GM12878 (cell line): ENCODE measurements around the gene UBALD2. TPM values are rescaled to one million over a fixed set of nuclear protein-coding genes. Genes with fewer than 3 reads are reported as not detected.

Source experiments
- ATAC-seq: fragments of 200-7000 bp; cut with Tn5 transposase; 3 replicates; pipeline ENCODE4 v1.9.1; 2020; ENCODE audit warnings: mild to moderate bottlenecking, moderate library complexity
- BruUV-seq: library from RNA; stranded (reverse); fragments of 400-500 nt; replicated peaks from 2 replicates; lab custom pipeline; 2021; lab: Mats Ljungman, UMichigan
- CTCF ChIA-PET: fragments of 300-600 bp; sonication (Branson Sonifier 250); formaldehyde crosslinking; extraction: SDS; loops from one replicate; lab custom pipeline; 2021; ENCODE audit warnings: inconsistent platforms; lab: Yijun Ruan, JAX
- POLR2A ChIA-PET: fragments of 350-600 bp; formaldehyde crosslinking; extraction: SDS; loops from one replicate; lab custom pipeline; 2021; ENCODE audit warnings: inconsistent platforms; lab: Charles Lee
- RAD21 ChIA-PET: fragments of 300-600 bp; sonication (Branson Sonifier 250); formaldehyde crosslinking; loops from one replicate; lab custom pipeline; 2023; ENCODE audit warnings: antibody characterized with exemption; ENCODE audit not compliant: unreplicated experiment; lab: Charles Lee
- SMC1A ChIA-PET: fragments of 300-600 bp; sonication (Branson Sonifier 250); formaldehyde crosslinking; loops from one replicate; lab custom pipeline; 2023; ENCODE audit not compliant: unreplicated experiment, uncharacterized antibody; lab: Charles Lee
- DNase-seq: peaks from one replicate; pipeline ENCODE4 v3.0.0-alpha.2; 2011; ENCODE audit warnings: low read depth, low spot score
- FAIRE-seq: peaks from 3 replicates; lab custom pipeline; 2011; peaks lifted over from hg19 to GRCh38; lab: Jason Lieb, UNC
- H2AFZ ChIP-seq: 2 replicates; pipeline ENCODE4 v1.6.0; 2011; ENCODE audit warnings: low read depth, low read length, control low read depth; ENCODE audit not compliant: control insufficient read depth
- H3K27ac ChIP-seq: 2 replicates; pipeline ENCODE4 v1.5.1; 2011; ENCODE audit warnings: control low read depth; ENCODE audit not compliant: control insufficient read depth, insufficient read depth
- H3K27me3 ChIP-seq, 2 experiments: replicated peaks in 1 of 2; 2 replicates each; pipeline versions ENCODE4 v1.6.0 to v1.6.1; 2011; ENCODE audit warnings: low read length in 1 of 2; ENCODE audit not compliant: control insufficient read depth in 2 of 2, insufficient read depth in 2 of 2
- H3K36me3 ChIP-seq, 2 experiments: 2 replicates each; pipeline ENCODE4 v1.5.1; 2011; ENCODE audit warnings: low read length in 1 of 2; ENCODE audit not compliant: control insufficient read depth in 2 of 2, insufficient read depth in 2 of 2
- H3K4me1 ChIP-seq: 2 replicates; pipeline ENCODE4 v1.6.1; 2011; ENCODE audit warnings: mild to moderate bottlenecking, low read length, moderate library complexity, mixed read lengths; ENCODE audit not compliant: control insufficient read depth, insufficient read depth
- H3K4me2 ChIP-seq: 2 replicates; pipeline ENCODE4 v1.6.0; 2011; ENCODE audit warnings: control low read depth; ENCODE audit not compliant: control insufficient read depth, insufficient read depth
- H3K4me3 ChIP-seq: fragments of 200-600 bp; sonication (generic); 2 replicates; pipeline ENCODE4 v1.5.1; 2016
- H3K79me2 ChIP-seq: 2 replicates; pipeline ENCODE4 v1.6.0; 2011; ENCODE audit warnings: low read length; ENCODE audit not compliant: control insufficient read depth, insufficient read depth
- H3K9ac ChIP-seq: 2 replicates; pipeline ENCODE4 v1.8.0; 2011; ENCODE audit warnings: low read length, control low read depth, mixed read lengths; ENCODE audit not compliant: control insufficient read depth, insufficient read depth
- H3K9me3 ChIP-seq: replicated peaks from 3 replicates; pipeline ENCODE4 v1.5.1; 2011; ENCODE audit warnings: mild to moderate bottlenecking, low read length; ENCODE audit not compliant: control insufficient read depth, insufficient read depth
- H4K20me1 ChIP-seq: 2 replicates; pipeline ENCODE4 v1.6.0; 2011; ENCODE audit not compliant: control insufficient read depth, insufficient read depth
- ATF3 ChIP-seq: IDR thresholded peaks from 2 replicates; pipeline ENCODE4 v1.6.1; 2011; ENCODE audit warnings: low read depth, mild to moderate bottlenecking, low read length, moderate library complexity, borderline replicate concordance; ENCODE audit errors: extremely low read depth
- CBFB ChIP-seq: IDR thresholded peaks from 2 replicates; pipeline ENCODE4 v1.6.1; 2016; ENCODE audit warnings: antibody characterized with exemption, low read depth
- FOXM1 ChIP-seq: IDR thresholded peaks from 2 replicates; pipeline ENCODE4 v1.6.1; 2012; ENCODE audit warnings: low read depth, mild to moderate bottlenecking, inconsistent platforms, low read length, moderate library complexity
- MLLT1 ChIP-seq: fragments of 450-650 bp; IDR thresholded peaks from 2 replicates; pipeline ENCODE4 v1.6.1; 2016; ENCODE audit warnings: mild to moderate bottlenecking
- MXI1 ChIP-seq: fragments of 150-350 bp; IDR thresholded peaks from 2 replicates; pipeline ENCODE4 v1.6.1; 2011; ENCODE audit warnings: low read depth, mild to moderate bottlenecking, inconsistent platforms, low read length, improper control_type of control experiment
- WGBS: methylation state at CpG from one replicate; pipeline ENCODE4 v1.1.6; 2016; ENCODE audit warnings: low lambda C conversion rate; ENCODE audit not compliant: insufficient replicate concordance, insufficient coverage; ENCODE audit errors: missing lambda C conversion rate; 5-methylcytosine and 5-hydroxymethylcytosine counted together
- in situ Hi-C: fragments of 300-500 bp; cut with MboI; formaldehyde crosslinking; loops from 9 replicates; pipeline ENCODE4 v1.14.3; 2018; ENCODE audit warnings: mixed read lengths
- intact Hi-C: fragments of 100-400 bp; cut with micrococcal nuclease; formaldehyde crosslinking; loops from one replicate; pipeline ENCODE4 v1.14.2; 2022; ENCODE audit not compliant: unreplicated experiment
- polyA plus RNA-seq, 11 experiments: library from polyadenylated mRNA; depleted of rRNA in 4 of 11; unstranded in 6 of 11; stranded (reverse) in 5 of 11; fragments of >200 nt; fragmentation: Nextera tagmentation in 4 of 11; fragmentation: Illumina TruSeq in 1 of 11; extraction: Ambion mirVana in 4 of 11; extraction: Trizol in 1 of 11; gene quantifications; 1 replicate in 1 of 11; 2 replicates in 10 of 11; pipeline versions ENCODE4 v1.2.1 to v1.2.3, GENCODE V29; 2011 to 2016; ENCODE audit warnings: inconsistent platforms in 2 of 11, missing spikeins in 2 of 11, low read depth in 1 of 11
- total RNA-seq, 4 experiments: library from RNA; depleted of rRNA in 3 of 4; stranded (reverse); fragments of >200 nt in 3 of 4; fragmentation: Illumina TruSeq in 1 of 4; extraction: Trizol in 1 of 4; gene quantifications; 2 replicates each; pipeline versions ENCODE4 v1.2.1 to v1.2.3, GENCODE V29; 2013 to 2021

UBALD2 gene
- total and polyA plus RNA-seq, 10 of the 15 experiments (the other 5 are each of a cell fraction or from before 2014, with no cell fraction given), result 2.8 to 165 (median 20.6) TPM

GRCh38 chr17:76237859-76238313 lies 27.3 kb upstream of the UBALD2 start:
- no peak for FAIRE-seq
- ChIA-PET RAD21 (interaction anchor here (0.8 to 2.4 kb wide), 14 partner anchors 9 to 58 kb away, joined by 3 to 26 read pairs (median 6); partner anchors contain the start of gene UBALD2), CTCF (interaction anchor here (0.6 to 2.2 kb wide), 13 partner anchors 10 to 58 kb away, joined by 3 to 7 read pairs (median 4); no protein-coding TSS in a partner anchor), SMC1A (interaction anchor here (0.6 to 4.9 kb wide), 17 partner anchors 10 to 59 kb away, joined by 3 to 61 read pairs (median 5); partner anchors contain the start of gene UBALD2)
- Histone ChIP-seq H3K9ac (no peak overlapping the region), H3K27ac (no peak overlapping the region), H3K4me3 (no peak overlapping the region), H3K4me1 (peaks cover 15% of the 10 kb centered on the region), H3K4me2 (no peak overlapping the region), H3K79me2 (no peaks in the 10 kb centered on the region), H3K9me3 (no peaks in the 10 kb centered on the region), H4K20me1 (no peaks in the 10 kb centered on the region), H3K27me3 (peaks cover 0 to 3% of the 10 kb centered on the region in 2 experiments; a peak in 2 of 4 replicates), H2AFZ (no peak overlapping the region), H3K36me3 (no peaks in the 10 kb centered on the region)
- 79% methylated on average over 7 of the region's 7 CpGs for WGBS
- ATAC-seq, result peak; percentile 17; the same call in 2 of the 3 replicates
- DNase-seq, result no peak
- in situ Hi-C loops, result no loop called here
- TF ChIP-seq MLLT1, result no peak
- TF ChIP-seq CBFB, result no peak
- TF ChIP-seq MXI1, result no peak
- no peak for TF ChIP-seq FOXM1
- no peak for TF ChIP-seq ATF3
- TF ChIP-seq, all 136 proteins: peak for 0
- POLR2A ChIA-PET, result interaction anchor here (0.5 to 2.4 kb wide), 12 partner anchors 9 to 55 kb away, joined by 3 to 21 read pairs (median 6); partner anchors contain the start of gene UBALD2
- intact Hi-C loops, result loop anchor here (5.0 kb wide), 1 partner anchor 46 kb away; no protein-coding TSS in a partner anchor
- BruUV-seq, result no TSS peak
